WTC11 (cell line): ENCODE measurements around the gene GSTM1.

Experiments
- CTCF ChIP-seq: fragments of 200-600 bp; IDR thresholded peaks from 2 replicates; pipeline ENCODE4 v1.8.0; 2022; ENCODE audit warnings: antibody characterized with exemption
- HMGXB4 ChIP-seq: sonication (generic); formaldehyde crosslinking; IDR thresholded peaks from 2 replicates; pipeline ENCODE4 v1.8.1; 2023; ENCODE audit warnings: mild to moderate bottlenecking, moderate library complexity, missing genetic modification reagents
- TCF7 ChIP-seq: sonication (generic); formaldehyde crosslinking; IDR thresholded peaks from 2 replicates; pipeline ENCODE4 v1.8.0; 2022; ENCODE audit warnings: mild to moderate bottlenecking, low read depth, missing genetic modification reagents, moderate library complexity
- ZNF423 ChIP-seq: fragments of 250-450 bp; sonication (Bioruptor Pico); IDR thresholded peaks from 2 replicates; pipeline ENCODE4 v2.1.2; 2022; ENCODE audit warnings: mild to moderate bottlenecking, moderate library complexity

GRCh38 chr1:109640285-109640865, 47.2 kb upstream of the GSTM1 start:
- TF ChIP-seq CTCF (peak; percentile 97), TCF7 (CRISPR knock-in tag) (no peak), ZNF423 (CRISPR knock-in tag) (no peak), HMGXB4 (CRISPR knock-in tag) (no peak)
